Measurements from ENCODE around the gene DNAJB11.
"Not testable (repeated sequence)": the region's sequence is repeated elsewhere in the genome, so short reads cannot be mapped to it uniquely, and the experiment has no call there.

The DNAJB11 gene

DNA sequence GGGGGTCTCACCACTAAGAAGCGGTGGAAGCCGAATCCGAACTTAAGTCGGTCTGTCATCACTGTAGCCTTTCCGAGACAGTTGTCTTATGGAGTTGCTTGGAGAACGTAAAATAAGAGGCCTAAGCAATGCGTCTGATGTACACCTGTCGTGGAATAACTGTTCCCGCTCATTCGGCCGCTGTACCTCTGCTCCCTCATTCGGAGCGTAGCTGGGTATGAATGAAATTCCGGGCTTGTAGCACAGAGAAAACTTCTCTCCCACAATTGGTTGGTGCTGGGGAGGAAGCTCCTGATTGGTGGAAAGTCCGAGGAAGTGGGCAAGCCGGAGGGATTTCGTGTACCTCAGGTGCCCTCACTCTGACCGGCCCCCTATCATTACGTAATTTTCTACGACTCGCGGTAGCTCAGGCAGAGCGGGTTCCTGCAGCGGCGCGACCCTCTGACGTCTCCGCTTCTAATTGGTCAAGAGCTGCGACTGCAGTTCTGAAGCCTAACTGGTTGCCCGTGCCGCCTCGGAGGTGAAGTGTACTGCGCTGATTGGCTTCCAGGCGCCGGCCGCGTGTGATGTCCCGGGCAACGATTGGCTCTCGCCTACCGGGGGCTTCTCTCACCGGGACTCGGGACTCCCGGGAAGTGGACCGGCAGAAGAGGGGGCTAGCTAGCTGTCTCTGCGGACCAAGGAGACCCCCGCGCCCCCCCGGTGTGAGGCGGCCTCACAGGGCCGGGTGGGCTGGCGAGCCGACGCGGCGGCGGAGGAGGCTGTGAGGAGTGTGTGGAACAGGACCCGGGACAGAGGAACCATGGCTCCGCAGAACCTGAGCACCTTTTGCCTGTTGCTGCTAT lies at the start of gene DNAJB11:
Gene DNAJB11, plus strand, starts transcription at position 625 of the 845 bp plus-strand sequence. Its CDS starts 178 bp downstream, at position 803.
- peak; percentile 99 for DNase-seq

DNA sequence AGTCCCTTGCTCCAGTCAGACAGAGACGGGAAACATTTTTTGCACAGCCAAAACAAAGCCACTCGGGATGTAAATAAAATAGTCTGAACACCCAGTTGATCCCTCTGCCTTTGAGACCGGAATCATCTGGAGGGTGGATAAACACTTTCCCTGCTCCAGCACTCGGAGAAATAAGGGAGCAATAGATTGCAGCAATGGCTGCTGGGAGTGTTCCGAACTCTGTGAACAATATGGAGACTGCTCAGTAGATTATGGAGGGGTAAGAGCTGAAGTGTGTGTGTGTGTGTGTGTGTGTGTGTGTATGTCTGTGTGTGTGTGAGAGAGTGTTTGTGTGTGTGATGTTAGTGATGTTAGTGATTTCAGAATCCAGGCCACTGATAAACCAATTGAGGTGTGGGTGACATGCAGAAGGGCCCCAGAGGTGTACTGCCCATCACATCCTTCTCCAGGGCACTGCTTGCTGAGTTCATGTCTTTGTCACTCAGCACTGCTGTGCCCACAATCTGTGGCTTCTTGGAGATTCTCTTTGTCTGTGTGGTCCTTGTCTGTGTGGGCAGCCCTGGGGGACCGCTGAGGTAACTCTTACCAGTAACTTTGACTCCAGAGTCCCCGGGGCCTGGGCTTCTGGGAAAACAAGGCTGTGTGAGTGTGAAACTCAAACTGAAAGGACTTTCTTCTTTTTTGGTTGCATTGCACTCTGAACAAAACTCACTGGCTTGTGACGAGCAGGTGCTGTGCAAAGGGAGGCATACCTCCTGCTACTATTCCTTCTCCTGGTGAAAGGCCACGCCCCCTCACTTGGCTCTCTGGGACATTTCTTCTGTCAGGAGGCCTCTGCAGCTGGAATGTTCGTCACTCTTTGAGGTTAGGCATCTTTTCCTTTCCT lies 49.3 kb upstream of the DNAJB11 start:
- DNase-seq, result no peak

DNA sequence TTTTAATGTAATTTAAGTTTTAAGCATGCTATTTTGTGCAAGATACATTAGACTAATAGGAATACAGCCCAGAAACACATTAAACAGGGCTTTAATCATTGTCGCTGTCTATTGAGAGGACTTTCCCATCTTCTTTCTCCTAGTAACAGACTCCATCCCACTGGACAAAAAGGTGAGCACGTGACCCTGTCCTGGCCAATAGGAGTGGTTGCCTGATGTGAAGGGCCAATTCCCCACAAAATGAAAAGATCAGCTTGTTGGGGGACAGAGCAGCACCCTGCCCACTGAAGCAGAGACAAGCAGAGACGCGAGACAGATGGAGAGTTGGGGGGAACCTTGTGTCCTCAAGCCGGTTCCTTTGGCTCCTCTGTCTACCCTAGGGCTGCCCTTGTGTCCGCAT lies 47.5 kb upstream of the DNAJB11 start:
- no peak for DNase-seq

DNA sequence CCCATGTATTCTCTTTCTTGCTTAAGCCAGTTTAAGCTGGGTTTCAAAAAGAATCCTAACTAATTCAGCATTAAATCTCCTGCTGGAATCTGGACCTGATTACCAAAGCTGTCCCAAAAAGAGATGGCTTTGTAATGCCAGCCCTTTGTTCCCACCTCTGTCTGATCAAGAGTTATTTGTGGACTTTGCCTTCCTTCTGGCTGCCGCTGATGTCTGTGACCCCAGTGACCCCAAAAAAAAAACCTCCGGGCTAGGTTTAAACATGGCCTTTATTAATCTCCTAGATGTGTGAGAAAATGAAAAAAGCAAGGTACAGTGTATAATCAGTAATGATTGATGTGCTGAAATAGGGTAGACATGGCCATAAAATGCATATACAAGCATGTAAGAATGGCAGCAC lies 47.1 kb upstream of the DNAJB11 start:
- DNase-seq, result no peak

DNA sequence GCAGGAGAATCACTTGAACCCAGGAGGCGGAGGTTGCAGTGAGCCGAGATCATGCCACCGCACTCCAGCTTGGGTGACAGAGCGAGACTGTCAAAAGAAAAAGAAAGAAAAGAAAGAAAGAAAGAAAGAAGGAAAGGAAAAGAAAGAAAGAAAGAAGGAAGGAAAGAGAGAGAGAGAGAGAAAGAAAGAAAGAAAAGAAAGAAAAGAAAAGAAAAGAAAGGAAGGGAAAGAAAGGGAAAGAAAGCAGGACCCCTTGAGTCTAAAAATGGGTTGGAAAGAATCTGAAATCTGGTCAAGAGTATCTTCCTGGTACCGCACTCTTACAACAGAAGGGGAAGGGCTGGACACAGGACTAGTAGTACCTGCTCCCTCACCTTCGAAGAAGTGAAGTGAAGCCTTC lies 45.9 kb upstream of the DNAJB11 start:
- DNase-seq, result no peak

DNA sequence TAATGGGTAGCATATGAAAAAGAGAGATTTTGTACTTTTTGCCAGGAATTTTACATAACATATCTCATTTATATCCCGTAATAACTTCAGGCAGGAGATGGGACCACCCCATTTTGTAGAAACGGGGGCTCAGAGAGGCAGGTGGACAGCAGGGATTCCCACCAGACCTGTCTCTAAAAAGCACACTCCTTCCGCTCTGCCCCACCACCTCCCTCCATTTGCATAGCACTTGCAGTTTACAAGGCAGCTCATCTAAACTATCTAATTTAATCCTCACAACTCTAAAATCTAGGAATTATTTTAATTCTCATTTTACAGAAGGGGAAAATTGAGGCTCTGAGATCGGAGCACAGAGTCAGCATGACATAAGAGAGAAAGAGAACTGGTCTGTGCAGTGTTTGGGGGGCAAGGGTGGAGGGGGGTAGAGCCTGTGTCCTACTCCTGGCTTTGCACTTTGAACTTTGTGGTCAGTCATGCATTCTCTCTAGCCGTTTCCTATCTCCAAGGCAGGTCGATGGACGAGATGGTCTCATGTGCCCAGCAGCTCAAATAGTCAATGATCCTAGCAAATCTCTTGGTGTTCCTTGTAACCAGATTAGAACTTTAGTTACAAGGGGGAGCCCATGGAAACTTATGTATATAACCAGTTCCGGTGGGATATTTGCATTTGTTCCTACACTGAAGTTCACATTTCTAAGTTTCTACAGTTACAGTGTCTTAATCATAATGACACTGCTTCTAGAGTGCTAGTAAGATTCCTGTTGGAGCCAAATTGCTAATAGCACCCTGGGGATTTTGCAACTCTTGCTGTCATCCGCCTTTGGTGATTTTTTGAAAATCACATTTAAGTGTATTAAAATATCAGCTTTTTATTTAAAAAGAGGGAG lies 44.9 kb upstream of the DNAJB11 start:
- no peak for DNase-seq

DNA sequence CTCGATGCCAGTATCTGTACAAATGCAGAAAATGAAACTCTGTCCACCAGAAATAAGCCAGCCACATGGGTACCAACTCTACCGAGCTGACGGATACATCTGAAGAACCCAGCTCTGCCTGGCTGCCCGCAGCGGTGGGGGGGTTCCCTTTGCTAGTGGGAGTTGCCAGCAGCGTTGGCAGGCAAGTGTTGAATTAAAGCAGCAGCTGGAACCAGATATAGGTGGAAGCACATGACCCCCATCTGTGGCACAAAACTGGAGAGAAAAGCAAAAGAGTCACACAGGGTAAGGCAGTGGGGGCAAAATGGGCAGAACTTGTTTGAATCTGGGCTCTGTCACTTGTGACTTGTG lies 44.3 kb upstream of the DNAJB11 start:
- no peak for DNase-seq

DNA sequence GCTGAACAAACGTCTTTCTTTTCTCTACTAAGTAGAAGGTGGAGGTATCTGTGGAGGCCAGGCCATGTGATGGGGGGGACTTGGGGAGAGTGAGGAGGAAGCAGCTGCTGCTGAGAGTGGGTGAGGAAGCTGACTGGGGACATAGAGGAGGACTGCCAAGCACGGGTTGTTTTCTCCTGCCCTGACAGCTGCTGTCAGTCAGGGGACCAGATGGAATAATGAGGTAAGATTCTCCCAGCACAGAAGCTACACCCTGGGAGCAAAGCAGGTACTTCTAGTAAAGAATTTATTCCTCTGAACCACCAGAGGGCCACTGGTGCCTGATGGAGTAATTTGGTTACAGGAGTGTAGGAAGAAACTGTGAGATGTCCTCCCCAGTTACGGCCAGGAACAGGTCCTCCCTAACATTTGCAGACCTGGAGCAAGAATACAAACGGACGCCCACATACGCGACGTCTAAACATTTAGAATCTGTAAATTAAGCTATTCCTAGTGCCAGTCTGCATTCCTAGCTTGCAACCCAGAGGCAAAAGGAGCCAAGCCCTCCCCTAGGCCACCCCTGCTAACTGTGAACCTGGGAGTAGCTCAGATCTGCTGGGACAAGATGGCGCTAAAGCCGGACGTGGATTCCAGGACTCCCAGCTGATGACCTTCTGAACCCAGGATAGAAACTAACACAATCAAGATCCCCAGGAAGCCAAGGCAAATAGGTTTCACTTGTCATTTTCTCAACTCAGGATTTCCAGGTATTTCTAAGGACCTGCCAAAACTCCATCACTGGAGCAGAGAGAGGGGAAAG lies 41.1 kb upstream of the DNAJB11 start:
- DNase-seq, result no peak

DNA sequence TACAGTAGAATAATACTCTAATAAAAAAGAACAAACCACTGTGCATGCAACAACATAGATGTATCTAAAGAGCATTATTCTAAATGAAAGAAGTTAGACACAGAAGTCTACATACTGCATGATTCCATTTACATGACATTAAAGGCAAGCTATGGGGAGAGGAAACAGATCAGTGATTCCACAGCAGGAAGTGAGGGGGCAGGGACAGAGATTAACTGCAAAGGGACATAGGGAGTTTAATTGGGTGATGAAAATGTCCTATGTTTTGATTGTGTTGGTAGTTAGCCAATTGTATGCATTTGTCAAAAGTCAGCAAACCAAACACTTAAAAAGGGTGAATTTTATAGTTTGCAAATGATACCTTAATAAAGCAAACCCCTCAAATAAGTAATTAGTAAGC lies 40.1 kb upstream of the DNAJB11 start:
- no peak for DNase-seq

DNA sequence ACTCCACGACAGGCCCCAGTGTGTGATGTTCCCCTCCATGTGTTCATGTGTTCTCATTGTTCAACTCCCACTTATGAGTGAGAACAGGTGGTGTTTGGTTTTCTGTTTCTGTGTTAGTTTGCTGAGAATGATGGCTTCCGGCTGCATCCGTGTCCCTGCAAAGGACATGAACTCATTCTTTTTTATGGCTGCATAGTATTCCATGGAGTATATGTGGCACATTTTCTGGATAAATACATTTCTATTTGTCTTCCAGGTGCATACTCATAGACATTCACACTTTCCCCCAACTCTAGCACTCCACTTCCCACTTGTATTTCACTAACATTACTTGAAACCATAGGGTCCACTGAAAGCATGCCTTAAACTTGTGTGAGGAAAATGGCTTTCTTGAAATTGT lies 38.8 kb upstream of the DNAJB11 start:
- not testable (repeated sequence) for DNase-seq

DNA sequence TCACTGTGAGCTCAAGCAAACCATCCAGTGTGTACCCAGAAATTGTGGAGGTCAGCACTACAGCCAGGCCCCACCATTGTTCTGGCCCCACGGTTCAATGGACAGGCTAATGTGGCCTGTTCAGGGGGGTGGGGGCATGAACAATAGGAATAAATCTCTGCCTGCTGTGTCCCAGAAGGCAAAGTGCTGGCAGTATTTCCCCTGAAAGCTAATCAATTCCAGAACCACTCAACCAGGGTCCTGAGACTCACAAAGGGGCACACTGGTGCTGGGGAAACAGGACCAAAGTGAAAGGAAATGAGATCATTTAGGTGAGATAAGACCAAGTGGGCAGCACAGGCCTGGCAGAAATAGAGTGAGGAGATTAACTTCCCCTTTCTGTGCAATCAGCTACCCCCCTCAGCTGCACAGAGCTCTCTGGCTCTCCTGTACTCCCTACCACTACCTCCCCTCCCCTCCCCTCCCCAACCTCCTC lies 37.9 kb upstream of the DNAJB11 start:
- no peak for DNase-seq

DNA sequence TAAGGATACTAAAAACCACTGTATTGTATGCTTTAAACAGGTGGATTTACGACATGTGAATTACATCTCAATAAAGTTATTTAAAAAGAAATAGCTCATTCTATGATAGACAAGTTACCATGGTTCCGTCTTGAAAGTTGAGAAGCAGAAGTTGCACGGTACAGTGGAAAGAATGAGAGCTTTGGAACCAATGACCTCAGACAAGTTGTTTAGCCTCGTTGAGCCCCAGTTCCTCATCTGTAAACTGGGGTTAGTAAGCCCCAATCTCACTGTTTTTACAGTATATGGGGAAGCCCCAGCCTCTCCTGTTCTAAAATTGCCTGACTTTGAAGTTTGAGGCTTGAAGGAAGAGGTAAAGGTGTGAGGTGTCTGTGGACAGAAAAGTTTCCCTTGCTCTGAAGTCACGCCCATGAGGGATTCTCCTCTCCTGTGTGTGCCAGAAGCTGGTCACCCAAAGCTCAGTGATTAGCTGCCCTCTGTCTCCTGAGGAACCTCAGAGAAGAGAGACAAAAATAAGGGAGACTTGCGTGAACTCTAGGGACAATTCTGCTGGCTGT lies 36.3 kb upstream of the DNAJB11 start:
- DNase-seq, result no peak

DNA sequence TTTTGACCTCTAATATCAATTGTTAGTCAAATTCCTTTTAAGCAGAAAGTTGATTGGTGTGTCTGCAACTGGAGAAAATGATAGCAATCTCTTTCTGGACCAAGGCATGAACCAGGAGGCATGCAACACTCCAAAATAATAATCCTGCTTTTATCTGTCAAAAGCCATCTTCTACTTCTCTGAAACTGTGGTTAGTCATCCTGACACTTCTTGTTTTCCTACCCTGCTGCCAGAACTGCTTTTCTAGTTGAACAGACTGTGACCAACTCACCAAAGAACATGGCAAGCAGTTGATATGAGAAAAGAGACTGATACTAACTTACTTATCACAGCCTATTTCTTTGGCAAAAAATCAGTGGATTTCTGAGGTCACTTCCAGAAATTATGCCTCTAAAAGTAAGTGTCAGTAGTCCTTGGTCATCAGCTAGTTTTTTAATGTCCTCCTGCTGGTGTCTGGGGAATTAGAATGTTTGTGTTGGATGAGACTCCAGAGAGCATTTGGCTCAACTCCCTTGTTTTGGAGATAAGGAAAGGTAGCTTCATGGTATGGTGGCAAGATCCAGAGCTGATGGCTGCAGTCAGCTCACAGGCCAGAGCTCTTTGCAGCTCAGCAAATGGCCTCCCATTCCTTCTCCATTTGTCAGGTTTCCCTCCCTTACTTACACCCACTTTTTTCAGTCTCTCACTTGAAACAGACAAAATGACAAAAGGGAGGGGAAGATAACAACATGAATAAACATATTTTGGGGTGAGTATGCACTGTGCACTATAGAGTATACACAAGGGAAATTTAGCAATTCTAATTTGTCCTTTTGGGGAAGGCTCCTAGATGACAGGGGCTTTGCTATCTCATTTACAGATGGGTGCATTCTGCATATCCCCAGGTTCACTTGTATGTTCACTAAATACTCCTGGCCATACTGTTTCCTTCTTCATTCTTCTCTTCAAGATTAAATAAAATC lies 33.4 kb upstream of the DNAJB11 start:
- DNase-seq, result no peak

DNA sequence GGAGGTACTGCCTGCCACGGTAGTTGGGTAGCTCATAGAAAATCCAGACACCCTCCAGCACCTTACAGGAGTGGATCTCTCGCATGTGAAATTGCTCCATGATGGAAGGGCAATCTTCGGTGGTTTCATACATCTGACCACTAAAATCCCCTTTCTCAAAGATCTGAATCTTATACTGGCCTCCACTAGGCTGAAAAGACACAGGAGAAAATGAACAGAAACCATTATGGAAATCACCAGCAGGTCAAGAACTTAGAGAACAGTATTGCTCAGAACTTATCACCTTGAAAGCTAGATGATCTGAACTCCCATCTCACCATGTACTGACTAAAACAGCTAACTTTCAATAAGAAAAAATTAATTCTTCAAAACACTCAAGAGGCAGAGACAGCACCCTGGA lies 31.7 kb upstream of the DNAJB11 start:
- DNase-seq, result no peak

DNA sequence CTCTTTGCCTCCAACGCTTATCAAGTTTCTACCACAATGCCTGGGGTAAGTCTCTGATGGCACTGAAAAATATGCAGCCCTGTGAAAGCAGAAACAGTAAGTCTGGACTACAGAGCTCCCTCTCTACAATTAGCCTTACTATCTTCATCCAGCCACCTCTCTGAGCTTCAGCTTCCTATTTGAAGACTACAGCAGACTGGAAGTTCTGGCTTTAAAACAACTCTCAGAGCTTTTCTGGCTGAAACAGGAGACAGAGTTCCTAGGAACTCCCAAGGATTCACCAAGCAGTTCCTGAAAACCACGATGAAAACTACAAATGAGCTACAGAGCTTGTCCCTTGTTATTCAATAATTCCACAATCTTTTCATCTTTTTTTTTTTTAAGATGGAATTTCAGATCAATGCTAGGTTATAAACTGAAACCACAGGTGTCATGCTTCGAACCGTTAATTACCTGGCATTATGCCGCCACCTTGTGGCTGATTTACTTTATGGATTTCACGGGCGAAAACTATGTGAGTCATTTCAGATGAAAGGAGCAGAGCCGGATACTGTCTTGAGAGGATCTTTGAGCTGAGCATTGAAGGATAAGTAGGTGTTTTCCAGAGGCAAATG lies 30.2 kb upstream of the DNAJB11 start:
- DNase-seq, result peak; percentile 81

DNA sequence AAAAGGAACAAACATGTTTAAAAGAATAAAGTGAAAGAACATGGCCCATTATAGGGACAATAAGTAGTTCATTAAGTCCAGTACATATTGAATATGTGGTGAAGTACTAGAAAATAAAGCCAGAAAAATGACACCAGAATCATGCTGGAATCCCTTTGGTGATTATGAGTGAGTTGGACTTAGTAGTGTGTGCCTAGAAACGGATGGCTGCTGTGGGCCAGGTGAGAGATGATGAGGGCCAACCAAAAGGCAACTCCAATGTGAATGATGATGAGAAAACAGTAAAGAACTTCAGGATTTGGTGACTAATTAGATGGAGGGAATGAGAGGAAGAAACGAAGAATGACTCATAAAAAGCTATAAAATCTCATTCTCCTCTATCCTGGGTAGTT lies 29.7 kb upstream of the DNAJB11 start:
- DNase-seq, result no peak

DNA sequence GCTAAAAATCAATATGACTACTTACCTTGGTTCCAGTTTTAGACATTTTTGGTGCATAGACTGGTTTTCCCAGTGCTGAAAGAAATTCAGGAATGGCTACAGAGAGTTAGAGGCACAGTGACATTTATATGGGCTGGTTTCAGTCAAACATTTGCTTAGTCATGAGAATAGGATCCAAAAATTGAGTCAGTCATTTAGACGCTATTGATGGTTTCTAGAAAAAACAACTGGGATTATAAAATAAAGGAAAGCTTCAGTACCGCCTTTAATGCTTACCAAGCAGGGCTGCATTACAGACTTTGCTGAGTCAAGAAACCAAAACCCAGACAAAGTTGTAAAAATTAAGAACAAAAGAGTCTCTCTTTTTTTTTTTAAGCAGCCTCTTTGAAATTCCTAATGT lies 26.2 kb upstream of the DNAJB11 start, which contains the start of gene CRYGS:
Gene CRYGS, minus strand, starts transcription at position 100 of the 400 bp plus-strand sequence. Its CDS starts 54 bp downstream, at position 46.
- no peak for DNase-seq

DNA sequence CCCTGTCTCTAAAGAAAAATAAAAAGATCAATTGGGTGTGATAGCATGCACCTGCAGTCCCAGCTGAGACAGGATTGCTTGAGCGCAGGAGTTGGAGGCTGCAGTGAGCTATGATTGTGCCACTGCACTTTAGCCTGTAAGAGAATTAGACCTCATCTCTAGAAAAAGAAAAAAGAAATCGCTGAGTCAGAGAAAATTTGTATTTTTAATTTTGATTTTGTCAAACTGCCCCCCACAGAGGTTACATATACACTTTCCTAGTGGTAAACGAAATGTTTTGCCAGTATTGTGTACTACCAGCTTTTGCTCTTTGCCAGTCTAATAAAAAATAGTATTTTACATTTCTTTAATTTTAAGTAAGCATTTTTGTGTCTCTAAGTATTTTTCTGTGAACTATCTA lies 21.0 kb upstream of the DNAJB11 start:
- DNase-seq, result no peak

DNA sequence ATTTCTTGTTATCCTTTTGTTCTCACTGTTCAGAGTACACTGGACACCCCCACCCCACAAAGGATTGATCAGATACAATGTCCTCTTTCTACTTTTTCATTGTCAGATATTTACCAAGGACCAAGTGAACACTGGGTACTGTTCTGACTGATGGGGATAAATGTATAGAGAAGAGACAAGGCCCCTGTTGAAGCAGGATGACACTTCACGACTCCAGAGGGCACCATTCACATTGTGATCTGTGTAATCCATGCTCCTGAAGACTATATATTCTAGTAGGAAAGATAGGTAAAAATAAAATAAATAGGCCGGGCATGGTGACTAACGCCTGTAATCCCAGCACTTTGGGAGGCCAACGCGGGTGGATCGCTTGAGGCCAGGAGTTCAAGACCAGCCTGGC lies 19.1 kb upstream of the DNAJB11 start:
- DNase-seq, result no peak
